Panc1 (cell line): ENCODE measurements around the gene TMEM187. TPM values are rescaled to one million over a fixed set of nuclear protein-coding genes. Genes with fewer than 3 reads are reported as not detected.

Experiments used
- ATAC-seq: fragments of 200-7000 bp; cut with Tn5 transposase; 2 replicates; pipeline ENCODE4 v1.9.1; 2020; ENCODE audit warnings: mild to moderate bottlenecking, moderate library complexity
- BruUV-seq: library from RNA; stranded (reverse); fragments of 400-500 nt; replicated peaks from 2 replicates; lab custom pipeline; 2021; lab: Mats Ljungman, UMichigan
- CTCF ChIA-PET: fragments of 300-600 bp; sonication (Branson Sonifier 250); formaldehyde crosslinking; loops from one replicate; lab custom pipeline; 2022; ENCODE audit warnings: antibody characterized with exemption; lab: Charles Lee
- POLR2A ChIA-PET: fragments of 300-600 bp; sonication (Branson Sonifier 250); formaldehyde crosslinking; loops from one replicate; lab custom pipeline; 2022; ENCODE audit warnings: antibody characterized with exemption; lab: Charles Lee
- DNase-seq: peaks from one replicate; pipeline ENCODE4 v3.0.0-alpha.2; 2010; ENCODE audit warnings: low read depth, low spot score
- H3K27ac ChIP-seq: 2 replicates; pipeline ENCODE4 v1.5.1; 2011; ENCODE audit warnings: mild to moderate bottlenecking, low read length, inconsistent platforms
- H3K27me3 ChIP-seq: fragments of 200-500 bp; sonication (Bioruptor generic); 2 replicates; pipeline ENCODE4 v1.6.0; 2014; ENCODE audit warnings: low read length, inconsistent platforms; ENCODE audit not compliant: control insufficient read depth, insufficient read depth
- H3K36me3 ChIP-seq: fragments of 200-500 bp; sonication (Bioruptor generic); 2 replicates; pipeline ENCODE4 v1.5.1; 2014; ENCODE audit warnings: inconsistent platforms, mild to moderate bottlenecking, low read length, moderate library complexity; ENCODE audit not compliant: control insufficient read depth, insufficient read depth
- H3K4me1 ChIP-seq: 2 replicates; pipeline ENCODE4 v1.5.1; 2011; ENCODE audit warnings: inconsistent platforms, mild to moderate bottlenecking, low read length, moderate library complexity; ENCODE audit not compliant: control insufficient read depth, insufficient read depth
- H3K4me3 ChIP-seq, 2 experiments: 2 replicates each; pipeline ENCODE4 v1.5.1; 2011 to 2012; ENCODE audit warnings: low read depth in 2 of 2, low read length in 2 of 2, mild to moderate bottlenecking in 2 of 2, inconsistent platforms in 1 of 2, moderate library complexity in 1 of 2
- H3K9me3 ChIP-seq: fragments of 200-500 bp; sonication (Bioruptor generic); 2 replicates; pipeline ENCODE4 v1.5.1; 2014; ENCODE audit warnings: low read depth, mild to moderate bottlenecking, inconsistent platforms, low read length, moderate library complexity; ENCODE audit not compliant: control insufficient read depth, insufficient read depth
- POLR2AphosphoS5 ChIP-seq: IDR thresholded peaks from 2 replicates; pipeline ENCODE4 v1.6.1; 2012; ENCODE audit warnings: mild to moderate bottlenecking, low read depth, low read length, moderate library complexity
- SIN3A ChIP-seq: IDR thresholded peaks from 2 replicates; pipeline ENCODE4 v1.6.1; 2012; ENCODE audit warnings: low read depth, mild to moderate bottlenecking, low read length, moderate library complexity, borderline replicate concordance; ENCODE audit not compliant: insufficient read depth
- TCF7L2 ChIP-seq: IDR thresholded peaks from 2 replicates; pipeline ENCODE4 v1.6.1; 2011; ENCODE audit warnings: mild to moderate bottlenecking, low read depth, low read length, inconsistent platforms
- in situ Hi-C: cut with HindIII; loops from 2 replicates; pipeline ENCODE4 v1.10.0; 2016; ENCODE audit warnings: low sequenced_read_pairs, low pct_unique_long_range_greater_than_20kb
- intact Hi-C: fragments of 100-400 bp; cut with micrococcal nuclease; formaldehyde crosslinking; loops from one replicate; pipeline ENCODE4 v1.10.0; 2022; ENCODE audit not compliant: unreplicated experiment
- total RNA-seq: library from RNA; stranded (reverse); gene quantifications from one replicate; pipeline ENCODE4 v1.2.1, GENCODE V29; 2021; ENCODE audit not compliant: unreplicated experiment
- TF ChIP-seq, protein P1 (sequence below): fragments of 450-650 bp; IDR thresholded peaks from 2 replicates; pipeline ENCODE4 v1.5.1; 2017; ENCODE audit warnings: mild to moderate bottlenecking
- TF ChIP-seq, protein P2 (sequence below), 2 experiments: IDR thresholded peaks; 2 replicates each; pipeline ENCODE4 v1.6.1; 2011 to 2012; ENCODE audit warnings: low read depth in 2 of 2, control low read depth in 1 of 2, low read length in 1 of 2, mild to moderate bottlenecking in 1 of 2, moderate library complexity in 1 of 2; ENCODE audit not compliant: insufficient read depth in 1 of 2

Gene TMEM187
- total RNA-seq, 1 experiment from 2014 or later, result 15.7 TPM

DNA sequence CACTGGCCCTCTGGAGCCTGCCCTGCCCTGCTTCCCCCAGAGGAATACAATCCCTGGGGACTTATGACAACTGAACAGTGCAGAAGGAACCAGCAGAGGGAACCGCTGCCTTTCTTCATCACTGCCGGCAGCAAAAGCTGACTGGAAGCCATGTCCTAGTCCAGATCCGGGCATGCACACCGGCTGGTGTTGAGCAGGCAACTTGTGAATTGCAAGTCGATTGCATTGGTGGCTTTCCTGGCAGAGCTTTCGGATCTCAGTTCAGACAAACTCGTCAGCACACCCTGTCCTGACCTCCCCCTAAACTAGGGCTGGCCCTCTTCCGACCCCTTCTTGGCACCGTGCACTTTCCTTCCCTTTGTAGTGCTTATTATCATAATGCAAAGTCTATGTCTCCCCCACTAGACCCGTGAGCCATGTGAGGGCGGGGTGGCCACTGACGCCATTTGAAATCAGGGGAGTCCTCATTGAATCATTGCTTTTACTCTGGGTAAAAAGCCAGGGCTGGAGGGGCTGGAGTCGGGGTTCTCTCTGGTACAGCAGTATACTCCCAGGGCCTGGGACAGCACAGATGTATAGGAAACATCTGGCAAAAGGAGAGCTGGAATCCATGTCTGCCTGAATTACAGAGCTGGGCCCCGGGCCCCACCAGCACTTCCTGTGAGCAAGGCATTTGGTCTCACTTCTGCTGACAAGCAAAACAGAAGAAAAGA, 48.2 kb upstream of the TMEM187 start:
- DNase-seq, result no peak
- BruUV-seq, result no TSS peak

DNA sequence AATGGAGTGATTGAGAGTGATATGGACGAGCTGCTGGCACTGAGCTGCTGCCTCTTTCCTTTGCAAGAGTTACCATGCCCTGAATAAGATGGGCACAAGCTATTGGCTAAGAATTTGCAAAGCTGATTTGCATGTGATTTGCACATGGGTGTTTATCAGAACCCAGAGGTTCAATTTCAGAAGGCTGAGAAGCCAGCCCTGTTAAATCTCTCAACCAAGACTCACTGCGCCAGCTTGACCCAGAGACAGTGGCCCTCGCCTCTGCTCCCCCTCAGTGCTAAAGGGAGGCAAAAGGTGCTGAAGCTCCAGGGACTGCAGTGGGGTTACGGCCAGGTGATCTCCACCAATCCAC, 47.2 kb upstream of the TMEM187 start:
- no TSS peak for BruUV-seq
- in situ Hi-C loops (no loop called here), intact Hi-C loops (loop anchor here (2.0 to 10.0 kb wide), 2 partner anchors 21 to 161 kb away; partner anchors contain the start of gene PLXNB3)
- ChIA-PET POLR2A (no interaction called here), CTCF (interaction anchor here (0.6 to 5.4 kb wide), 3 partner anchors 14 to 27 kb away, joined by 5 to 45 read pairs (median 9); no protein-coding TSS in a partner anchor)
- Histone ChIP-seq H3K27ac (peak overlapping the region; percentile 99), H3K4me3 (peak overlapping the region; percentile 79 to 95), H3K9me3 (no peaks in the 10 kb centered on the region), H3K36me3 (peaks cover 4% of the 10 kb centered on the region; the same call in 1 of the 2 replicates), H3K27me3 (no peaks in the 10 kb centered on the region), H3K4me1 (peaks cover 50% of the 10 kb centered on the region)
- DNase-seq, result no peak
- TF ChIP-seq, protein P1, sequence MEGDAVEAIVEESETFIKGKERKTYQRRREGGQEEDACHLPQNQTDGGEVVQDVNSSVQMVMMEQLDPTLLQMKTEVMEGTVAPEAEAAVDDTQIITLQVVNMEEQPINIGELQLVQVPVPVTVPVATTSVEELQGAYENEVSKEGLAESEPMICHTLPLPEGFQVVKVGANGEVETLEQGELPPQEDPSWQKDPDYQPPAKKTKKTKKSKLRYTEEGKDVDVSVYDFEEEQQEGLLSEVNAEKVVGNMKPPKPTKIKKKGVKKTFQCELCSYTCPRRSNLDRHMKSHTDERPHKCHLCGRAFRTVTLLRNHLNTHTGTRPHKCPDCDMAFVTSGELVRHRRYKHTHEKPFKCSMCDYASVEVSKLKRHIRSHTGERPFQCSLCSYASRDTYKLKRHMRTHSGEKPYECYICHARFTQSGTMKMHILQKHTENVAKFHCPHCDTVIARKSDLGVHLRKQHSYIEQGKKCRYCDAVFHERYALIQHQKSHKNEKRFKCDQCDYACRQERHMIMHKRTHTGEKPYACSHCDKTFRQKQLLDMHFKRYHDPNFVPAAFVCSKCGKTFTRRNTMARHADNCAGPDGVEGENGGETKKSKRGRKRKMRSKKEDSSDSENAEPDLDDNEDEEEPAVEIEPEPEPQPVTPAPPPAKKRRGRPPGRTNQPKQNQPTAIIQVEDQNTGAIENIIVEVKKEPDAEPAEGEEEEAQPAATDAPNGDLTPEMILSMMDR, result no peak
- TF ChIP-seq, protein P2, sequence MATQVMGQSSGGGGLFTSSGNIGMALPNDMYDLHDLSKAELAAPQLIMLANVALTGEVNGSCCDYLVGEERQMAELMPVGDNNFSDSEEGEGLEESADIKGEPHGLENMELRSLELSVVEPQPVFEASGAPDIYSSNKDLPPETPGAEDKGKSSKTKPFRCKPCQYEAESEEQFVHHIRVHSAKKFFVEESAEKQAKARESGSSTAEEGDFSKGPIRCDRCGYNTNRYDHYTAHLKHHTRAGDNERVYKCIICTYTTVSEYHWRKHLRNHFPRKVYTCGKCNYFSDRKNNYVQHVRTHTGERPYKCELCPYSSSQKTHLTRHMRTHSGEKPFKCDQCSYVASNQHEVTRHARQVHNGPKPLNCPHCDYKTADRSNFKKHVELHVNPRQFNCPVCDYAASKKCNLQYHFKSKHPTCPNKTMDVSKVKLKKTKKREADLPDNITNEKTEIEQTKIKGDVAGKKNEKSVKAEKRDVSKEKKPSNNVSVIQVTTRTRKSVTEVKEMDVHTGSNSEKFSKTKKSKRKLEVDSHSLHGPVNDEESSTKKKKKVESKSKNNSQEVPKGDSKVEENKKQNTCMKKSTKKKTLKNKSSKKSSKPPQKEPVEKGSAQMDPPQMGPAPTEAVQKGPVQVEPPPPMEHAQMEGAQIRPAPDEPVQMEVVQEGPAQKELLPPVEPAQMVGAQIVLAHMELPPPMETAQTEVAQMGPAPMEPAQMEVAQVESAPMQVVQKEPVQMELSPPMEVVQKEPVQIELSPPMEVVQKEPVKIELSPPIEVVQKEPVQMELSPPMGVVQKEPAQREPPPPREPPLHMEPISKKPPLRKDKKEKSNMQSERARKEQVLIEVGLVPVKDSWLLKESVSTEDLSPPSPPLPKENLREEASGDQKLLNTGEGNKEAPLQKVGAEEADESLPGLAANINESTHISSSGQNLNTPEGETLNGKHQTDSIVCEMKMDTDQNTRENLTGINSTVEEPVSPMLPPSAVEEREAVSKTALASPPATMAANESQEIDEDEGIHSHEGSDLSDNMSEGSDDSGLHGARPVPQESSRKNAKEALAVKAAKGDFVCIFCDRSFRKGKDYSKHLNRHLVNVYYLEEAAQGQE (IDR thresholded peaks at IDR 0.05; ENCODE audit: insufficient read depth in 1 of 2, low read depth in 2 of 2, low read length in 1 of 2), result no peak
- TF ChIP-seq SIN3A (no peak), POLR2AphosphoS5 (no peak), TCF7L2 (no peak)
- no peak for ATAC-seq

More for the DNA sequence above, 48.2 kb upstream of the TMEM187 start:
- H3K27me3 ChIP-seq, result no peaks in the 10 kb centered on the region
- peak; percentile 7; the same call in 1 of the 2 replicates for ATAC-seq
- CTCF ChIA-PET, result interaction anchor here (0.6 to 5.4 kb wide), 3 partner anchors 19 to 256 kb away, joined by 7 to 45 read pairs (median 9); no protein-coding TSS in a partner anchor
- in situ Hi-C loops, result no loop called here
- TF ChIP-seq TCF7L2 (0 out of 2 replicates have a peak, but pooled peaks have one; percentile 31), POLR2AphosphoS5 (no peak)
- TF ChIP-seq, protein P2 (IDR thresholded peaks at IDR 0.05; ENCODE audit: insufficient read depth in 1 of 2, low read depth in 2 of 2, low read length in 1 of 2), result no peak
- intact Hi-C loops, result loop anchor here (2.0 to 10.0 kb wide), 2 partner anchors 22 to 160 kb away; partner anchors contain the start of gene PLXNB3
- peak overlapping the region; percentile 99 for H3K27ac ChIP-seq
- H3K4me1 ChIP-seq, result peaks cover 40% of the 10 kb centered on the region
- no peaks in the 10 kb centered on the region for H3K9me3 ChIP-seq
- H3K36me3 ChIP-seq, result no peaks in the 10 kb centered on the region; the same call in 1 of the 2 replicates
- peak overlapping the region; percentile 79 to 95 for H3K4me3 ChIP-seq
- POLR2A ChIA-PET, result no interaction called here
